ENCODE data around the gene MANF. TPM values are rescaled to one million over a fixed set of nuclear protein-coding genes. Genes with fewer than 3 reads are reported as not detected.

Gene MANF
- 10 to 100 TPM; 25.4 to 35.6 TPM for total RNA-seq

DNA sequence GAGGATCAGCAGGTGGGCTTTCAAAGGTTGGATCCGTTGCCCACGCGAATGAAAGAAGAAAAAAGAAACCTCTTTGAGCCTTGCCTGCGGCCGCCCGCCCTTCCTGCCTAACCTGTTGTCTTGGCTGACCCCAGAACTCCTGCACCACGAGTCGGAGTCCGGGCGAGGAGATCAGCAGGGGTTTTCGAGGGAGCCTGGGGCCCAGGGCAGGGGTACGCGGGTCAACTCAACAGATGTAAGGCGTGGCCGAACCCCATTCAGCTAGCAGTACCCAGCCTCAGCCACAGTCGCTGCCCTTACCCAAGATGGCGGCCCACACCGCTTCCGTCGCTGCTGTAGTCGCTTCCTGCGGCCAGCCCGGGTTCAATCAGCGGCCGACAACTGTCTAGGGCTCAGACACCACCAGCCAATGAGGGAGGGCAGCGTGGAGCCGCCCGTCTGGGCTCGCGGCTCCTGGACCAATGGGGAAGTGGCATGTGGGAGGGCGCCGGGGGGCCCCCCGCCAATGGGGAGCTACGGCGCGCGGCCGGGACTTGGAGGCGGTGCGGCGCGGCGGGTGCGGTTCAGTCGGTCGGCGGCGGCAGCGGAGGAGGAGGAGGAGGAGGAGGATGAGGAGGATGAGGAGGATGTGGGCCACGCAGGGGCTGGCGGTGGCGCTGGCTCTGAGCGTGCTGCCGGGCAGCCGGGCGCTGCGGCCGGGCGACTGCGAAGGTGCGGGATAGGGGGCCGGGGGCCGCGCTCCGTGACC, at the start of gene MANF:
Gene MANF, plus strand, starts transcription at position 566 of the 748 bp plus-strand sequence. Its CDS starts 52 bp downstream, at position 618.
- intact Hi-C loops (cut with DNase I), result no loop called here
- peak; percentile 99 for ATAC-seq
- Histone ChIP-seq H3K27ac (peak within 1 kb of the TSS; percentile 91 to 92 (median 92)), H3K9me3 (no peaks in the 10 kb centered on the region), H3K27me3 (no peaks in the 10 kb centered on the region), H3K4me3 (peak within 1 kb of the TSS; percentile 84 to 92), H3K36me3 (replicated peaks in 1 of 2; ENCODE audit: insufficient read depth in 1 of 2, low read depth in 2 of 2) (no peaks in the 10 kb centered on the region), H3K4me1 (peaks cover 52% of the 10 kb centered on the region)
- 0% methylated on average over 20 to 64 of the region's 65 CpGs for WGBS, 2 donors
- peak; percentile 98 to 99 (median 98) for DNase-seq
- TF ChIP-seq POLR2A (IDR thresholded peaks at IDR 0.05), result peak; percentile 86 to 91 (median 90)
- TF ChIP-seq CTCF (IDR thresholded peaks at IDR 0.05), result peak in 4 of 7 experiments; percentile 28 to 42 (median 34)

DNA sequence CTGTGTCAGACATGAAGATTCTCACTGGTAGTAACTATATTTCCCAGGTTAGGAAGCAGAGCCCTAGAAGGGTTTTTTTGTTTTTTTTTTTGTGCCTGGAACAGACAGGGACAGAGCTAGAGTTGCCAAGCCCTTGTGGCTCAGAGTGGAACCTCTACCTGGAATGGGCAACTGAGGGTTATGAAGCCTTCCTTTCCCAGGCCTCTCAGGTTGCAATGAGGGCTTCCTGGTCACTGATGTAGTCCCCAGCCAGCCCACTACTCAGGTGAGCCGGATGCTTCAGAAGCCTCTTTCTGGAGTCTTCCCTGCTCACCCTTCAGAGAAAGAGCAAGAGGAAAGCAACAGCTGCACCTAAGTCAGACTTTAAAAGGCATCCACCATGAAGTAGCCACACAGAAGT, 48.8 kb upstream of the MANF start:
- no peak overlapping the region for H3K27ac ChIP-seq
- DNase-seq (no peak), ATAC-seq (no peak)
- no peak for TF ChIP-seq POLR2A (IDR thresholded peaks at IDR 0.05)
- TF ChIP-seq CTCF (IDR thresholded peaks at IDR 0.05), result no peak
- no peaks in the 10 kb centered on the region for H3K27me3 ChIP-seq
- no peaks in the 10 kb centered on the region for H3K36me3 ChIP-seq (replicated peaks in 1 of 2; ENCODE audit: insufficient read depth in 1 of 2, low read depth in 2 of 2)
- WGBS, 2 donors, result 40 to 57% methylated on average over 1 of the region's 1 CpG
- no peaks in the 10 kb centered on the region for H3K4me1 ChIP-seq
- no peaks in the 10 kb centered on the region for H3K9me3 ChIP-seq
- intact Hi-C loops (cut with DNase I), result no loop called here
- H3K4me3 ChIP-seq, result no peak overlapping the region

DNA sequence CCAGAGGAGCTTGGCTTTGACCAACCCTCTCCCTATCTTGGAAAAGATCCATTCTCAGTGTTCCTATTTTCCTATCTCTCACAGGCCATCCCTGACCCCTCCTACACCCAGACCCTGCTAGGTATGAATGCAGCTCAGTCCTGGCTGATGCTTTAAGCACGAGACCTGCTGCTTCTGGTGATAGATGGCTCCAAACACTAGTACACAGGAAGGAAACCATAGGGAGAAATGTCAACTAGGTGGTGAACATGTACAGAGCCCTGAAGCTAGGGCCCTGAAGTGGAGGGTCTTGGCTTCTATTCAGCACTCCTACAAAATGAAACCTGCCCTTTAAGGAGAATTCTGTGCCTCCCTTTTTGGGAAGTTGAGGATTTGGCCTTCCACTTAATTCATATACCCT, 47.4 kb upstream of the MANF start:
- no peak overlapping the region for H3K27ac ChIP-seq
- intact Hi-C loops (cut with DNase I), result no loop called here
- H3K9me3 ChIP-seq, result no peaks in the 10 kb centered on the region
- ATAC-seq (no peak), DNase-seq (no peak)
- TF ChIP-seq POLR2A (IDR thresholded peaks at IDR 0.05) (no peak), CTCF (IDR thresholded peaks at IDR 0.05) (no peak)
- no peaks in the 10 kb centered on the region for H3K4me1 ChIP-seq
- H3K4me3 ChIP-seq, result no peak overlapping the region
- no peaks in the 10 kb centered on the region for H3K27me3 ChIP-seq
- 67 to 93% methylated on average over 1 of the region's 1 CpG for WGBS, 2 donors
- no peaks in the 10 kb centered on the region for H3K36me3 ChIP-seq (replicated peaks in 1 of 2; ENCODE audit: insufficient read depth in 1 of 2, low read depth in 2 of 2)

DNA sequence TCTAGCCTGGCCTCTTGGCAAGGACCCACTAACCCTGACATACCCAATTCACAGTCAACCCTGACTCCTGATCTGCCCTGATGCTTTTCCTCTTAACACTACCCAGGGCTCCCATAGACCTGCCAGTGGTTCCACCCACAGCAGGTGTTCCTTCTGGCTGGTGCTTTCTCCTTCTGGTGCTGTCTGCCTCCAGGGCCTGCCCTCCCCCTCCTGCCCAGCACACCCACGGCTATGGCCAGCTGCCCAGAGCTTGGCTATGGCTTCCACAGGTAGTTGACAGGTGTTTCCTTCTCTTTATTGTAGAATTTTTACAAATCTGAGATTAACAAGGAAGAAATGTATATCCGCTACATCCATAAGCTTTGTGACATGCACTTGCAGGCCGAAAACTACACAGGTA, 46.5 kb upstream of the MANF start:
- intact Hi-C loops (cut with DNase I), result no loop called here
- 65 to 66% methylated on average over 3 of the region's 3 CpGs for WGBS, 2 donors
- no peaks in the 10 kb centered on the region for H3K36me3 ChIP-seq (replicated peaks in 1 of 2; ENCODE audit: insufficient read depth in 1 of 2, low read depth in 2 of 2)
- H3K4me3 ChIP-seq, result no peak overlapping the region
- no peak for TF ChIP-seq POLR2A (IDR thresholded peaks at IDR 0.05)
- no peak for TF ChIP-seq CTCF (IDR thresholded peaks at IDR 0.05)
- H3K9me3 ChIP-seq, result no peaks in the 10 kb centered on the region
- no peaks in the 10 kb centered on the region for H3K27me3 ChIP-seq
- no peaks in the 10 kb centered on the region for H3K4me1 ChIP-seq
- no peak for ATAC-seq
- no peak overlapping the region for H3K27ac ChIP-seq
- DNase-seq, result peak in 1 of 4 donors; percentile 10

Data from body of pancreas (tissue), 4 donors.